ENCODE results near the gene B4GALT5. TPM values are rescaled to one million over a fixed set of nuclear protein-coding genes. Genes with fewer than 3 reads are reported as not detected.

B4GALT5 gene
- polyA plus RNA-seq, 1 of the 3 experiments (the other 2 are of a cell fraction): 35.1 TPM

- 63% methylated on average over 10 of the region's 12 CpGs for WGBS (ENCODE audit: low lambda C conversion rate)
- Histone ChIP-seq H3K27ac (ENCODE audit: low read depth in 2 of 2, low read length in 1 of 2) (no peak overlapping the region), H3K9ac (no peak overlapping the region), H3F3A (replicated peaks; ENCODE audit: insufficient read depth) (no peaks in the 10 kb centered on the region), H3K27me3 (ENCODE audit: insufficient read depth) (no peaks in the 10 kb centered on the region), H3K36me3 (replicated peaks in 1 of 2; ENCODE audit: control insufficient read depth in 1 of 2, insufficient read depth in 2 of 2, low read length in 1 of 2) (no peaks in the 10 kb centered on the region), H2AFZ (ENCODE audit: low read depth) (no peak overlapping the region), H3K4me1 (ENCODE audit: control insufficient read depth in 1 of 2, insufficient read depth in 2 of 2, low read depth in 1 of 2, low read length in 1 of 2) (peaks cover 0 to 5% of the 10 kb centered on the region in 2 experiments; a peak in 1 of 4 replicates), H4K20me1 (ENCODE audit: insufficient read depth) (no peaks in the 10 kb centered on the region), H3K79me2 (ENCODE audit: insufficient read depth) (no peaks in the 10 kb centered on the region), H3K4me3 (ENCODE audit: low read depth in 2 of 2, low read length in 1 of 2) (no peak overlapping the region), H3K9me2 (no peaks in the 10 kb centered on the region), H3K9me3 (no peaks in the 10 kb centered on the region), H3K4me2 (no peak overlapping the region)
- CTCF ChIA-PET: interaction anchor here (1.3 to 4.2 kb wide), 5 partner anchors 14 to 252 kb away, joined by 4 to 25 read pairs (median 9); no protein-coding TSS in a partner anchor
- no peak for TF ChIP-seq RFX5 (IDR thresholded peaks at IDR 0.05; ENCODE audit: low read length)
- TF ChIP-seq CHD2 (IDR thresholded peaks at IDR 0.05; ENCODE audit: low read length, partially characterized antibody): no peak
- no peak for TF ChIP-seq JUND (IDR thresholded peaks at IDR 0.05)
- TF ChIP-seq SMC3 (IDR thresholded peaks at IDR 0.05; ENCODE audit: low read depth, low read length): no peak
- no peak for TF ChIP-seq FOXJ3 (CRISPR knock-in tag; IDR thresholded peaks at IDR 0.05)
- TF ChIP-seq MEF2A (IDR thresholded peaks at IDR 0.05; ENCODE audit: borderline replicate concordance, low read depth): no peak
- no peak for TF ChIP-seq RCOR1 (IDR thresholded peaks at IDR 0.05; ENCODE audit: low read length)
- no peak for TF ChIP-seq PBX3 (IDR thresholded peaks at IDR 0.05)
- no peak for TF ChIP-seq CTCF (IDR thresholded peaks at IDR 0.05)
- POLR2A ChIA-PET: no interaction called here
- DNase-seq: no peak
Measured at GRCh38 chr20:49594143-49594930, 119.3 kb downstream of the B4GALT5 start.

GRCh38 chr20:49593466-49594142 lies 120.1 kb downstream of the B4GALT5 start:
- POLR2A ChIA-PET: no interaction called here
- CTCF ChIA-PET: interaction anchor here (1.7 to 4.2 kb wide), 4 partner anchors 15 to 252 kb away, joined by 5 to 25 read pairs (median 11); no protein-coding TSS in a partner anchor
- H3K27me3 ChIP-seq (ENCODE audit: insufficient read depth): no peaks in the 10 kb centered on the region
- H3F3A ChIP-seq (replicated peaks; ENCODE audit: insufficient read depth): no peaks in the 10 kb centered on the region
- DNase-seq: no peak
- H2AFZ ChIP-seq (ENCODE audit: low read depth): no peak overlapping the region
- 83% methylated on average over 14 of the region's 15 CpGs for WGBS (ENCODE audit: low lambda C conversion rate)
- TF ChIP-seq IRF3 (IDR thresholded peaks at IDR 0.05; ENCODE audit: low read depth, low read length) (no peak), TCF12 (IDR thresholded peaks at IDR 0.05) (no peak), POLR2AphosphoS5 (IDR thresholded peaks at IDR 0.05; ENCODE audit: low read depth, low read length) (no peak), PBX3 (IDR thresholded peaks at IDR 0.05) (no peak), REST (IDR thresholded peaks at IDR 0.05; ENCODE audit: low read depth, low read length) (no peak), SMC3 (IDR thresholded peaks at IDR 0.05; ENCODE audit: low read depth, low read length) (no peak)
- no peaks in the 10 kb centered on the region for H3K79me2 ChIP-seq (ENCODE audit: insufficient read depth)
- H3K4me3 ChIP-seq (ENCODE audit: low read depth in 2 of 2, low read length in 1 of 2): no peak overlapping the region
- no peaks in the 10 kb centered on the region for H3K9me2 ChIP-seq
- H3K27ac ChIP-seq (ENCODE audit: low read depth in 2 of 2, low read length in 1 of 2): no peak overlapping the region
- H3K9ac ChIP-seq: no peak overlapping the region
- H3K36me3 ChIP-seq (replicated peaks in 1 of 2; ENCODE audit: control insufficient read depth in 1 of 2, insufficient read depth in 2 of 2, low read length in 1 of 2): no peaks in the 10 kb centered on the region
- H3K4me2 ChIP-seq: no peak overlapping the region
- H3K4me1 ChIP-seq (ENCODE audit: control insufficient read depth in 1 of 2, insufficient read depth in 2 of 2, low read depth in 1 of 2, low read length in 1 of 2): peaks cover 0 to 5% of the 10 kb centered on the region in 2 experiments; a peak in 1 of 4 replicates
- H3K9me3 ChIP-seq: no peaks in the 10 kb centered on the region
- no peaks in the 10 kb centered on the region for H4K20me1 ChIP-seq (ENCODE audit: insufficient read depth)

Measured in SK-N-SH (cell line).